Ovary (tissue), 9 donors: ENCODE data around the gene PCDHB8. TPM values are rescaled to one million over a fixed set of nuclear protein-coding genes. Genes with fewer than 3 reads are reported as not detected.
"Not testable (repeated sequence)": the region's sequence is repeated elsewhere in the genome, so short reads cannot be mapped to it uniquely, and the experiment has no call there.

Source experiments
- DNase-seq, 5 donors: peaks; one replicate each; pipeline ENCODE4 v3.0.0-alpha.2; 2019 to 2020
- H3K27ac ChIP-seq, 2 donors: fragments of 200-600 bp; one replicate each; pipeline versions ENCODE4 v1.5.1 to v1.8.0; 2019 to 2022
- H3K27me3 ChIP-seq: fragments of 200-600 bp; one replicate; pipeline ENCODE4 v1.8.0; 2022
- H3K36me3 ChIP-seq: fragments of 200-600 bp; sonication (generic); one replicate; pipeline ENCODE4 v1.5.1; 2019
- H3K4me1 ChIP-seq: one replicate; pipeline ENCODE4 v1.8.1; 2013; ENCODE audit warnings: mild to moderate bottlenecking, moderate library complexity; ENCODE audit not compliant: insufficient read depth
- H3K4me3 ChIP-seq: fragments of 200-600 bp; sonication (generic); one replicate; pipeline ENCODE4 v1.5.1; 2017
- H3K9me3 ChIP-seq, 2 donors: fragments of 200-600 bp in 1 of 2; sonication (generic) in 1 of 2; one replicate each; pipeline versions ENCODE4 v1.5.1 to v1.8.1; 2013 to 2019; ENCODE audit warnings: mild to moderate bottlenecking in 1 of 2, moderate library complexity in 1 of 2
- EP300 ChIP-seq: sonication (generic); formaldehyde crosslinking; IDR thresholded peaks from one replicate; pipeline ENCODE4 v1.6.1; 2017; ENCODE audit warnings: antibody characterized with exemption
- POLR2A ChIP-seq: fragments of 450-650 bp; IDR thresholded peaks from one replicate; pipeline ENCODE4 v1.6.1; 2017; ENCODE audit warnings: antibody characterized with exemption, mild to moderate bottlenecking, moderate library complexity
- WGBS, 3 donors: extraction: QIAGEN DNeasy Blood & Tissue Kit in 1 of 3; methylation state at CpG; one replicate each; pipeline versions ENCODE4 v1.1.5 to v1.1.7; 2013 to 2017; 5-methylcytosine and 5-hydroxymethylcytosine counted together
- intact Hi-C, 4 donors: fragments of 100-400 bp; cut with DNase I; formaldehyde crosslinking; loops; one replicate each; pipeline versions ENCODE4 v1.11.0 to v1.15.1; 2022 to 2023
- polyA plus RNA-seq, 2 donors: library from polyadenylated mRNA; stranded (reverse); fragments of 200-250 nt in 1 of 2; fragments of 350-450 nt in 1 of 2; fragmentation: Illumina TruSeq in 1 of 2; extraction: RNeasy Lipid Tissue Mini Kit (QIAGEN cat#74804) in 1 of 2; gene quantifications; one replicate each; pipeline ENCODE4 v1.2.3, GENCODE V29; 2013 to 2014
- total RNA-seq, 7 donors: library from RNA; depleted of rRNA in 2 of 7; stranded (reverse); fragments of >200 nt in 2 of 7; fragmentation: NEBNext Ultra II Directional in 3 of 7; extraction: Animal tissue kit (Norgen Biotek cat#: 25700) in 3 of 7; gene quantifications; one replicate each; pipeline versions ENCODE4 v1.1.0 to v1.2.4, GENCODE V29; 2016 to 2023
- TF ChIP-seq, protein P1 (sequence below), 3 donors: fragments of 450-650 bp in 2 of 3; fragments of 200-600 bp in 1 of 3; IDR thresholded peaks; one replicate each; pipeline versions ENCODE4 v1.5.1 to v1.8.0; 2016 to 2022; ENCODE audit warnings: antibody characterized with exemption in 3 of 3, mild to moderate bottlenecking in 1 of 3
- donor health status: DM: no; HTN: no; CAD: no; lungs with moderate emphysema.
- donor health status: DM: no; HTN: no; CAD: no.
- donor health status: Bipolar disorder and iron deficiency.
- donor health status: DM: yes; HTN: yes; CAD: no.
- donor health status: DM: no; HTN: no; CAD: no.
- donor health status: DM: yes; HTN: yes; CAD: no.

The PCDHB8 gene
- total and polyA plus RNA-seq, 9 donors, result 0.42 to 5.8 (median 2.1) TPM

- no peak for DNase-seq
- Histone ChIP-seq H3K27me3 (peaks cover 2% of the 10 kb centered on the region), H3K4me3 (peak within 1 kb of the TSS; percentile 22), H3K36me3 (no peaks in the 10 kb centered on the region), H3K9me3 (peaks cover 0 to 19% of the 10 kb centered on the region in 2 donors), H3K4me1 (no peaks in the 10 kb centered on the region), H3K27ac (no peak within 1 kb of the TSS)
- TF ChIP-seq, protein P1, sequence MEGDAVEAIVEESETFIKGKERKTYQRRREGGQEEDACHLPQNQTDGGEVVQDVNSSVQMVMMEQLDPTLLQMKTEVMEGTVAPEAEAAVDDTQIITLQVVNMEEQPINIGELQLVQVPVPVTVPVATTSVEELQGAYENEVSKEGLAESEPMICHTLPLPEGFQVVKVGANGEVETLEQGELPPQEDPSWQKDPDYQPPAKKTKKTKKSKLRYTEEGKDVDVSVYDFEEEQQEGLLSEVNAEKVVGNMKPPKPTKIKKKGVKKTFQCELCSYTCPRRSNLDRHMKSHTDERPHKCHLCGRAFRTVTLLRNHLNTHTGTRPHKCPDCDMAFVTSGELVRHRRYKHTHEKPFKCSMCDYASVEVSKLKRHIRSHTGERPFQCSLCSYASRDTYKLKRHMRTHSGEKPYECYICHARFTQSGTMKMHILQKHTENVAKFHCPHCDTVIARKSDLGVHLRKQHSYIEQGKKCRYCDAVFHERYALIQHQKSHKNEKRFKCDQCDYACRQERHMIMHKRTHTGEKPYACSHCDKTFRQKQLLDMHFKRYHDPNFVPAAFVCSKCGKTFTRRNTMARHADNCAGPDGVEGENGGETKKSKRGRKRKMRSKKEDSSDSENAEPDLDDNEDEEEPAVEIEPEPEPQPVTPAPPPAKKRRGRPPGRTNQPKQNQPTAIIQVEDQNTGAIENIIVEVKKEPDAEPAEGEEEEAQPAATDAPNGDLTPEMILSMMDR (IDR thresholded peaks at IDR 0.05), result no peak
- TF ChIP-seq EP300, result no peak
- TF ChIP-seq POLR2A, result no peak
- intact Hi-C loops, result no loop called here
- 16 to 28% (median 24%) methylated on average over 15 of the region's 15 CpGs for WGBS, 3 donors
These were observed 45.7 kb downstream of the PCDHB8 start, which contains the start of gene PCDHB14 for GRCh38 chr5:141223112-141223783. Gene PCDHB14 (plus strand): TSS chr5:141223343. CDS start chr5:141223506, 163 bp downstream.

GRCh38 chr5:141224844-141225243 is 47.3 kb downstream of the PCDHB8 start:
- intact Hi-C loops, H3K27me3 ChIP-seq, DNase-seq, H3K36me3 ChIP-seq, H3K4me3 ChIP-seq, H3K27ac ChIP-seq, H3K4me1 ChIP-seq: not testable (repeated sequence)
- 15 to 22% (median 16%) methylated on average over 11 to 32 of the region's 40 CpGs for WGBS, 3 donors
- H3K9me3 ChIP-seq, result peaks cover 0 to 13% of the 10 kb centered on the region in 2 donors

DNA sequence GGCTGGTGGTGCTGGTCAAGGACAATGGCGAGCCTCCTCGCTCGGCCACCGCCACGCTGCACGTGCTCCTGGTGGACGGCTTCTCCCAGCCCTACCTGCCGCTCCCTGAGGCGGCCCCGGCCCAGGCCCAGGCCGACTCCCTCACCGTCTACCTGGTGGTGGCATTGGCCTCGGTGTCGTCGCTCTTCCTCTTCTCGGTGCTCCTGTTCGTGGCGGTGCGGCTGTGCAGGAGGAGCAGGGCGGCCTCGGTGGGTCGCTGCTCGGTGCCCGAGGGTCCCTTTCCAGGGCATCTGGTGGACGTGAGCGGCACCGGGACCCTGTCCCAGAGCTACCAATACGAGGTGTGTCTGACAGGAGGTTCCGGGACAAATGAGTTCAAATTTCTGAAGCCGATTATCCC is 47.8 kb downstream of the PCDHB8 start:
- 25 to 40% (median 38%) methylated on average over 22 to 30 of the region's 30 CpGs for WGBS, 3 donors
- H3K4me3 ChIP-seq, H3K27me3 ChIP-seq, H3K4me1 ChIP-seq, H3K27ac ChIP-seq, H3K36me3 ChIP-seq, DNase-seq, intact Hi-C loops: not testable (repeated sequence)
- H3K9me3 ChIP-seq, result peaks cover 0 to 11% of the 10 kb centered on the region in 2 donors

Other genes starting within 250 kb of the PCDHB8 start
Only the 30 nearest of the 36 such genes appear.
- 1 to 10 TPM in 2 of 7 donors, under 1 TPM in 5; 0.15 to 2.1 (median 0.72) TPM for gene PCDHAC2, start 211.3 kb upstream of the PCDHB8 start, total RNA-seq
- 1 to 10 TPM in 1 of 2 donors, under 1 TPM in 1; 0.06 to 1.4 TPM for gene PCDHAC2, start 211.3 kb upstream of the PCDHB8 start, polyA plus RNA-seq
- under 1 TPM in 2 of 7 donors, not detected in 5; 0.03 to 0.34 TPM for gene PCDHB1, start 126.4 kb upstream of the PCDHB8 start, total RNA-seq
- not detected for gene PCDHB1, start 126.4 kb upstream of the PCDHB8 start, polyA plus RNA-seq
- 1 to 10 TPM; 1.9 to 4.0 (median 3.3) TPM for gene PCDHB2, start 83.2 kb upstream of the PCDHB8 start, total RNA-seq
- gene PCDHB2, start 83.2 kb upstream of the PCDHB8 start, polyA plus RNA-seq, result 1 to 10 TPM; 1.7 to 2.5 TPM
- gene PCDHB3, start 77.3 kb upstream of the PCDHB8 start, total RNA-seq, result 1 to 10 TPM; 2.5 to 4.1 (median 3.2) TPM
- gene PCDHB3, start 77.3 kb upstream of the PCDHB8 start, polyA plus RNA-seq, result 1 to 10 TPM; 1.4 to 2.3 TPM
- gene PCDHB4, start 56.0 kb upstream of the PCDHB8 start, total RNA-seq, result 10 to 100 TPM in 1 of 7 donors, 1 to 10 TPM in 6; 2.5 to 12.6 (median 6.9) TPM
- gene PCDHB4, start 56.0 kb upstream of the PCDHB8 start, polyA plus RNA-seq, result 1 to 10 TPM; 4.2 to 5.0 TPM
- gene PCDHB5, start 42.6 kb upstream of the PCDHB8 start, total RNA-seq, result 10 to 100 TPM in 5 of 7 donors, 1 to 10 TPM in 2; 7.3 to 16.2 (median 12.7) TPM
- gene PCDHB5, start 42.6 kb upstream of the PCDHB8 start, polyA plus RNA-seq, result 1 to 10 TPM; 7.4 to 8.6 TPM
- 1 to 10 TPM in 6 of 7 donors, under 1 TPM in 1; 0.34 to 2.4 (median 2.0) TPM for gene PCDHB6, start 27.7 kb upstream of the PCDHB8 start, total RNA-seq
- gene PCDHB6, start 27.7 kb upstream of the PCDHB8 start, polyA plus RNA-seq, result 1 to 10 TPM; 1.1 TPM
- gene PCDHB7, start 5.1 kb upstream of the PCDHB8 start, total RNA-seq, result 1 to 10 TPM; 1.4 to 5.1 (median 4.0) TPM
- 1 to 10 TPM; 2.2 to 3.0 TPM for gene PCDHB7, start 5.1 kb upstream of the PCDHB8 start, polyA plus RNA-seq
- gene PCDHB16, start 4.6 kb downstream of the PCDHB8 start, total RNA-seq, result 10 to 100 TPM in 2 of 7 donors, 1 to 10 TPM in 5; 5.6 to 11.1 (median 6.9) TPM
- gene PCDHB16, start 4.6 kb downstream of the PCDHB8 start, polyA plus RNA-seq, result 1 to 10 TPM; 3.1 to 4.2 TPM
- 1 to 10 TPM; 2.0 to 5.4 (median 3.8) TPM for gene PCDHB9, start 9.4 kb downstream of the PCDHB8 start, total RNA-seq
- gene PCDHB9, start 9.4 kb downstream of the PCDHB8 start, polyA plus RNA-seq, result 1 to 10 TPM; 1.5 to 3.3 TPM
- 1 to 10 TPM; 2.7 to 5.2 (median 3.1) TPM for gene PCDHB10, start 14.6 kb downstream of the PCDHB8 start, total RNA-seq
- 1 to 10 TPM; 2.9 to 3.4 TPM for gene PCDHB10, start 14.6 kb downstream of the PCDHB8 start, polyA plus RNA-seq
- 1 to 10 TPM; 2.5 to 9.2 (median 6.0) TPM for gene PCDHB11, start 21.8 kb downstream of the PCDHB8 start, total RNA-seq
- 1 to 10 TPM; 1.8 to 3.2 TPM for gene PCDHB11, start 21.8 kb downstream of the PCDHB8 start, polyA plus RNA-seq
- gene PCDHB12, start 30.9 kb downstream of the PCDHB8 start, total RNA-seq, result 1 to 10 TPM; 2.8 to 8.8 (median 6.9) TPM
- 1 to 10 TPM; 2.8 to 2.9 TPM for gene PCDHB12, start 30.9 kb downstream of the PCDHB8 start, polyA plus RNA-seq
- gene PCDHB13, start 36.1 kb downstream of the PCDHB8 start, total RNA-seq, result 1 to 10 TPM; 3.9 to 5.9 (median 4.5) TPM
- 1 to 10 TPM; 1.3 to 3.1 TPM for gene PCDHB13, start 36.1 kb downstream of the PCDHB8 start, polyA plus RNA-seq
- gene PCDHB14, start 45.6 kb downstream of the PCDHB8 start, total RNA-seq, result 1 to 10 TPM; 3.8 to 7.2 (median 5.4) TPM
- gene PCDHB14, start 45.6 kb downstream of the PCDHB8 start, polyA plus RNA-seq, result 1 to 10 TPM; 3.8 to 4.5 TPM
- 10 to 100 TPM in 4 of 7 donors, 1 to 10 TPM in 3; 3.4 to 17.0 (median 10.3) TPM for gene PCDHB15, start 67.6 kb downstream of the PCDHB8 start, total RNA-seq
- gene PCDHB15, start 67.6 kb downstream of the PCDHB8 start, polyA plus RNA-seq, result 1 to 10 TPM; 6.7 to 8.2 TPM
- gene SLC25A2, start 126.3 kb downstream of the PCDHB8 start, total RNA-seq, result 1 to 10 TPM in 1 of 7 donors, under 1 TPM in 3, not detected in 3; 0.40 to 1.4 (median 0.54) TPM
- gene SLC25A2, start 126.3 kb downstream of the PCDHB8 start, polyA plus RNA-seq, result under 1 TPM in 1 of 2 donors, not detected in 1; 0.10 TPM
- 100 to 1,000 TPM in 4 of 7 donors, 10 to 100 TPM in 3; 65.1 to 141 (median 102) TPM for gene TAF7, start 143.0 kb downstream of the PCDHB8 start, total RNA-seq
- gene TAF7, start 143.0 kb downstream of the PCDHB8 start, polyA plus RNA-seq, result 100 to 1,000 TPM in 1 of 2 donors, 10 to 100 TPM in 1; 96.4 to 136 TPM
- 1 to 10 TPM in 3 of 7 donors, under 1 TPM in 4; 0.72 to 2.8 (median 1.00) TPM for gene PCDHGA1, start 152.7 kb downstream of the PCDHB8 start, total RNA-seq
- gene PCDHGA1, start 152.7 kb downstream of the PCDHB8 start, polyA plus RNA-seq, result under 1 TPM; 0.29 to 0.90 TPM
- 10 to 100 TPM in 5 of 7 donors, 1 to 10 TPM in 2; 7.3 to 13.5 (median 12.0) TPM for gene PCDHGA2, start 161.0 kb downstream of the PCDHB8 start, total RNA-seq
- gene PCDHGA2, start 161.0 kb downstream of the PCDHB8 start, polyA plus RNA-seq, result 1 to 10 TPM; 3.0 to 5.4 TPM
- 1 to 10 TPM; 5.3 to 8.6 (median 5.9) TPM for gene PCDHGA3, start 166.0 kb downstream of the PCDHB8 start, total RNA-seq
- gene PCDHGA3, start 166.0 kb downstream of the PCDHB8 start, polyA plus RNA-seq, result 1 to 10 TPM; 1.9 to 2.9 TPM
- gene PCDHGB1, start 172.3 kb downstream of the PCDHB8 start, total RNA-seq, result 1 to 10 TPM; 3.7 to 9.3 (median 5.5) TPM
- 1 to 10 TPM; 1.1 to 1.4 TPM for gene PCDHGB1, start 172.3 kb downstream of the PCDHB8 start, polyA plus RNA-seq
- 1 to 10 TPM; 4.4 to 8.2 (median 6.6) TPM for gene PCDHGA4, start 177.2 kb downstream of the PCDHB8 start, total RNA-seq
- gene PCDHGA4, start 177.2 kb downstream of the PCDHB8 start, polyA plus RNA-seq, result 1 to 10 TPM; 1.2 to 3.8 TPM
- 10 to 100 TPM in 2 of 7 donors, 1 to 10 TPM in 5; 4.5 to 11.9 (median 9.3) TPM for gene PCDHGB2, start 182.2 kb downstream of the PCDHB8 start, total RNA-seq
- 1 to 10 TPM; 1.9 to 4.3 TPM for gene PCDHGB2, start 182.2 kb downstream of the PCDHB8 start, polyA plus RNA-seq
- 1 to 10 TPM; 4.5 to 9.5 (median 6.4) TPM for gene PCDHGA5, start 186.4 kb downstream of the PCDHB8 start, total RNA-seq
- 1 to 10 TPM; 1.7 to 3.2 TPM for gene PCDHGA5, start 186.4 kb downstream of the PCDHB8 start, polyA plus RNA-seq
- gene PCDHGB3, start 192.5 kb downstream of the PCDHB8 start, total RNA-seq, result 1 to 10 TPM; 4.1 to 8.6 (median 5.6) TPM
- 1 to 10 TPM; 1.1 to 2.1 TPM for gene PCDHGB3, start 192.5 kb downstream of the PCDHB8 start, polyA plus RNA-seq
- gene PCDHGA6, start 196.1 kb downstream of the PCDHB8 start, total RNA-seq, result 10 to 100 TPM in 3 of 7 donors, 1 to 10 TPM in 4; 6.7 to 14.5 (median 8.7) TPM
- 1 to 10 TPM; 3.6 to 4.2 TPM for gene PCDHGA6, start 196.1 kb downstream of the PCDHB8 start, polyA plus RNA-seq
- 1 to 10 TPM; 4.2 to 8.6 (median 5.8) TPM for gene PCDHGA7, start 205.0 kb downstream of the PCDHB8 start, total RNA-seq
- gene PCDHGA7, start 205.0 kb downstream of the PCDHB8 start, polyA plus RNA-seq, result 1 to 10 TPM; 1.3 to 2.3 TPM
- gene PCDHGB4, start 209.9 kb downstream of the PCDHB8 start, total RNA-seq, result 10 to 100 TPM in 1 of 7 donors, 1 to 10 TPM in 6; 6.0 to 12.0 (median 8.8) TPM
- gene PCDHGB4, start 209.9 kb downstream of the PCDHB8 start, polyA plus RNA-seq, result 1 to 10 TPM; 2.1 to 3.1 TPM
- 1 to 10 TPM; 2.9 to 7.6 (median 3.8) TPM for gene PCDHGA8, start 214.8 kb downstream of the PCDHB8 start, total RNA-seq
- gene PCDHGA8, start 214.8 kb downstream of the PCDHB8 start, polyA plus RNA-seq, result under 1 TPM; 0.37 to 0.41 TPM